Measurements from ENCODE around the gene WNT1.

The WNT1 gene

DNA sequence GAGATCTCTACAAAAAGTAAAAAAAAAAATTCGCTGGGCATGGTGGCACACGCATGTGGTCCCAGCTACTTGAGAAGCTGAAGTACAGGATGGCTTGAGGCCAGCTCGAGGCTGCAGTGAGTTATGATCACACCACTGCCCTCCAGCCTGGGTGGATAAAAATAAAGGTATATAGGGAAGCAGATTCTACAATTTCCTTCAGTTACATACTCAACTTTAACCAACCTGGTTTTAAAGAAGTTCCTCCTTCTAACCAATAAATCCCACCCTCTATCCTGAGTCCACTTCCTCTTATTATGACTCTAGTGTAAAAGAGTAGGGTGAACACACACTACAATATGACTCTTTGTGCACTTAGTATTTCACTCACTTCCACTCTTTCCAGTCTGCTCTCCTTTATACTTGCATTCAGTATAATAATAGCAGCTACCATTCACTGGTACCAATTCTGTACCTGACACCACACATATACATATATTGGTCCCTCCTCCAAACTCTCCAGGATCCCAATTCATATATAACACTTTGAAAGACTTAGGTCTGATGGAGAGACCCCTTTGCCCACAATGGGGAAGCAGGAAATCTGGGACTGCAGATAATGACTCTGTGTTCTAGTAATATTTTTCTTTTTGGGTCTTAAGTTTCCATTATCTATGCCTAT is 23.2 kb upstream of the WNT1 start:
- Mint-ChIP-seq H3K4me3 (no peak overlapping the region), H3K4me1 (peaks cover 62% of the 10 kb centered on the region), H3K36me3 (peaks cover 22% of the 10 kb centered on the region), H3K27ac (no peak overlapping the region), H3K9me3 (no peaks in the 10 kb centered on the region), H3K27me3 (no peaks in the 10 kb centered on the region)
- ATAC-seq, result no peak

GRCh38 chr12:48956279-48957140 is 21.6 kb upstream of the WNT1 start:
- Mint-ChIP-seq H3K27ac (peak overlapping the region; percentile 89), H3K4me1 (peaks cover 56% of the 10 kb centered on the region), H3K36me3 (peaks cover 17% of the 10 kb centered on the region), H3K9me3 (no peaks in the 10 kb centered on the region), H3K27me3 (peaks cover 8% of the 10 kb centered on the region), H3K4me3 (peak overlapping the region; percentile 97)
- peak; percentile 47 for ATAC-seq

- peak within 1 kb of the TSS; percentile 97 for H3K4me3 Mint-ChIP-seq
- H3K27ac Mint-ChIP-seq, result peak within 1 kb of the TSS; percentile 89
- H3K4me1 Mint-ChIP-seq, result peaks cover 53% of the 10 kb centered on the region
- peaks cover 15% of the 10 kb centered on the region for H3K36me3 Mint-ChIP-seq
- H3K9me3 Mint-ChIP-seq, result no peaks in the 10 kb centered on the region
- ATAC-seq, result peak; percentile 97
- H3K27me3 Mint-ChIP-seq, result peaks cover 8% of the 10 kb centered on the region
Observed at GRCh38 chr12:48957141-48958048, 20.7 kb upstream of the WNT1 start, which contains the start of gene ARF3. ARF3 (minus strand) TSS chr12:48957487; CDS start chr12:48941095, 16,392 bp downstream.

DNA sequence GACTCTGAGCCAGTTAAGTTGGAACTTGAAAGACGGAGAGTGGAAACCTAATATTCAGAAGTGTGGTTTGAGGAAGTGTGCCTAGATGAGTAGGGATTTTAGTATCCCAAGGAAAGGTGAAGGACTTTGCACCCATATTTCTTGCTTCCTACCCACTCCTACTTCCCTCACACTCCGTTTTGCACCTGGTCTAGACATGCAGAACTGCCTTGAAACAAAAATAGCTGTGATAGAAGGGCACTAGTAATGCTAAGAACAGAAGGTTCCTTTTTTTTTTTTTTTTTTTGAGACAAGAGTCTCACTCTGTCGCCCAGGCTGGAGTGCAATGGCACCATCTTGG is 20.1 kb upstream of the WNT1 start:
- Mint-ChIP-seq H3K4me3 (peak overlapping the region; percentile 97), H3K27ac (peak overlapping the region; percentile 89), H3K9me3 (no peaks in the 10 kb centered on the region), H3K36me3 (peaks cover 9% of the 10 kb centered on the region), H3K27me3 (peaks cover 8% of the 10 kb centered on the region), H3K4me1 (peaks cover 47% of the 10 kb centered on the region)
- no peak for ATAC-seq

GRCh38 chr12:48960834-48961233 is 17.3 kb upstream of the WNT1 start:
- H3K27me3 Mint-ChIP-seq, result peaks cover 8% of the 10 kb centered on the region
- no peaks in the 10 kb centered on the region for H3K9me3 Mint-ChIP-seq
- no peak overlapping the region for H3K27ac Mint-ChIP-seq
- H3K4me3 Mint-ChIP-seq, result no peak overlapping the region
- no peaks in the 10 kb centered on the region for H3K36me3 Mint-ChIP-seq
- H3K4me1 Mint-ChIP-seq, result peaks cover 32% of the 10 kb centered on the region
- ATAC-seq, result no peak

GRCh38 chr12:48961331-48961730 is 16.8 kb upstream of the WNT1 start:
- ATAC-seq, result no peak
- H3K4me1 Mint-ChIP-seq, result peaks cover 31% of the 10 kb centered on the region

DNA sequence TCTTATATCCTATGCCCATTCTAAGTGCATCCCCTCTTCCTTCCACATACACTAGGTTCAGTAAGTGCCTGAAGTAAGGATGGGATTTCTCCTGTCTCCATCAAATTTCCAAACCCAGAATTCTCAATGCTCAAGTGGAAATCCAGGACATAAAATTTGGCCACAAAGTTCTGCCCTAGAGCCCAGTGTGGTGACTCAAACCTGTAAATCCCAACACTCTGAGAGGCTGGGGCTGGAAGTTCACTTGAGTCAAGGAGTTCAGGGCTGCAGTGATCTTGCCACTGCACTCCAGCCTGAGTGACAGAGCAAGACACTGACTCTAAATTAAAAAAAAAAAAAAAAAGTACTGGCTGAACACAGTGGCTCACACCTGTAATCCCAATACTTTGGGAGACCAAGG is 16.3 kb upstream of the WNT1 start:
- H3K9me3 Mint-ChIP-seq, result no peaks in the 10 kb centered on the region
- peaks cover 8% of the 10 kb centered on the region for H3K27me3 Mint-ChIP-seq
- H3K27ac Mint-ChIP-seq, result no peak overlapping the region
- H3K4me3 Mint-ChIP-seq, result no peak overlapping the region
- H3K36me3 Mint-ChIP-seq, result no peaks in the 10 kb centered on the region
- ATAC-seq, result no peak
- H3K4me1 Mint-ChIP-seq, result peaks cover 30% of the 10 kb centered on the region

More at GRCh38 chr12:48961331-48961730, 16.8 kb upstream of the WNT1 start:
- Mint-ChIP-seq H3K4me3 (no peak overlapping the region), H3K9me3 (no peaks in the 10 kb centered on the region), H3K27me3 (peaks cover 8% of the 10 kb centered on the region), H3K27ac (no peak overlapping the region), H3K36me3 (no peaks in the 10 kb centered on the region)

- H3K36me3 Mint-ChIP-seq, result no peaks in the 10 kb centered on the region
- peak; percentile 28 for ATAC-seq
Observed at GRCh38 chr12:48965298-48965838, 12.8 kb upstream of the WNT1 start.

GRCh38 chr12:48966177-48966895 is 11.8 kb upstream of the WNT1 start:
- Mint-ChIP-seq H3K4me1 (peaks cover 46% of the 10 kb centered on the region), H3K27me3 (peaks cover 13% of the 10 kb centered on the region), H3K27ac (no peak overlapping the region), H3K36me3 (no peaks in the 10 kb centered on the region), H3K9me3 (no peaks in the 10 kb centered on the region), H3K4me3 (no peak overlapping the region)
- ATAC-seq, result peak; percentile 48

More at GRCh38 chr12:48965298-48965838, 12.8 kb upstream of the WNT1 start:
- peaks cover 11% of the 10 kb centered on the region for H3K27me3 Mint-ChIP-seq
- no peaks in the 10 kb centered on the region for H3K9me3 Mint-ChIP-seq
- H3K4me1 Mint-ChIP-seq, result peaks cover 36% of the 10 kb centered on the region
- H3K4me3 Mint-ChIP-seq, result no peak overlapping the region
- H3K27ac Mint-ChIP-seq, result no peak overlapping the region

DNA sequence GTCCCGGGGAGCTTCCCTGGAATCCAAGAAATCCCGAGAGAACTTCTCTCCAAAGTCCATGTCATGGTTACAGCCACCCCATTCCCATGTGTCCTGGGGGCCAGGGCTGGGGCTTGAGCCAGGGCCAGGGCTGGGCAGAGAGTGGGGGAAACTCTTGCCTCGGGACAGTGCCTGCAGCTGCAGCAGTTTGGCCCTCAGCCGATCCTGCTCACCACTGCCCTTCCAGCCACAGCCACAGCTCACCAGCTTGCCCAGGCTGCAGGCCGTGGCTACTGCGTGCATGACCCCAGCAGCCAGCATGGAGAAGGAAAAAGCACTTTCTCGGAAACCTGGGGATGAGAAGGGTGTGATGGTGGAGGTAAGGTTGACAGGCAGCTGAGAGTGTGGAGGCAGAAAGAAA is 10.1 kb upstream of the WNT1 start:
- Mint-ChIP-seq H3K27me3 (peaks cover 29% of the 10 kb centered on the region), H3K4me3 (no peak overlapping the region)
- ATAC-seq, result no peak

DNA sequence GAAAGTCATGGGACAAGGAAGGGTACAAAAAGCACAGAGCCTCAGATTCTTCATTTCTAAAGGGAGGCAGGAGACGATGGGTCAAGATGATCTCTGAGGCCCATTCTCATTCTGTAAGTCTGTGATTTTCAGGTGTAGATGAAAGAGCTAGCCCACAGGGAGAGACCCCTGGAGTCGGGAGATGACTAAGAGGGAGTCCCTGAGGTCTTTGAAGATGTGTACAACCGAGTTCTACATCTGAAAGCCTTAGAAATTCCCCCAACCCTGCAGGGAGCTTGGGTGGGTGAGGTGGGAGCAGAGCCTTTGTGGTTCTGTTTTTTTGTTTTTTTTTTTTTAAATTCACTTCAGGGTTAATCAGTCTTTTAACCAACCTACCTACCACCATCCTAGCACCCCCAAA is 9.7 kb upstream of the WNT1 start:
- peaks cover 34% of the 10 kb centered on the region for H3K27me3 Mint-ChIP-seq
- no peak overlapping the region for H3K4me3 Mint-ChIP-seq
- no peak for ATAC-seq
- no peaks in the 10 kb centered on the region for H3K36me3 Mint-ChIP-seq
- H3K4me1 Mint-ChIP-seq, result peaks cover 64% of the 10 kb centered on the region
- no peak overlapping the region for H3K27ac Mint-ChIP-seq
- no peaks in the 10 kb centered on the region for H3K9me3 Mint-ChIP-seq

More for the DNA sequence above, 10.1 kb upstream of the WNT1 start:
- Mint-ChIP-seq H3K36me3 (no peaks in the 10 kb centered on the region), H3K4me1 (peaks cover 62% of the 10 kb centered on the region), H3K9me3 (no peaks in the 10 kb centered on the region), H3K27ac (no peak overlapping the region)

GRCh38 chr12:48969160-48969771 is 8.9 kb upstream of the WNT1 start:
- ATAC-seq, result peak; percentile 18
- Mint-ChIP-seq H3K27me3 (peaks cover 42% of the 10 kb centered on the region), H3K4me1 (peaks cover 68% of the 10 kb centered on the region), H3K4me3 (peak overlapping the region; percentile 54), H3K27ac (no peak overlapping the region), H3K36me3 (no peaks in the 10 kb centered on the region), H3K9me3 (no peaks in the 10 kb centered on the region)

- H3K27ac Mint-ChIP-seq, result no peak overlapping the region
- H3K4me1 Mint-ChIP-seq, result peaks cover 68% of the 10 kb centered on the region
- H3K36me3 Mint-ChIP-seq, result no peaks in the 10 kb centered on the region
- no peaks in the 10 kb centered on the region for H3K9me3 Mint-ChIP-seq
- peaks cover 50% of the 10 kb centered on the region for H3K27me3 Mint-ChIP-seq
- peak overlapping the region; percentile 54 for H3K4me3 Mint-ChIP-seq
- peak; percentile 59 for ATAC-seq
Observed at GRCh38 chr12:48969833-48970701, 8.1 kb upstream of the WNT1 start.

Measured in stimulated activated memory B cell treated with anti-CD40 and anti-IgM and Interleukin-4, amounts not matched to agents 10 μg/mL and 1 μg/mL and 100 μg/mL, for 72 hours (primary cell).